ENCODE results near the gene ESM1.

Gene ESM1

DNA sequence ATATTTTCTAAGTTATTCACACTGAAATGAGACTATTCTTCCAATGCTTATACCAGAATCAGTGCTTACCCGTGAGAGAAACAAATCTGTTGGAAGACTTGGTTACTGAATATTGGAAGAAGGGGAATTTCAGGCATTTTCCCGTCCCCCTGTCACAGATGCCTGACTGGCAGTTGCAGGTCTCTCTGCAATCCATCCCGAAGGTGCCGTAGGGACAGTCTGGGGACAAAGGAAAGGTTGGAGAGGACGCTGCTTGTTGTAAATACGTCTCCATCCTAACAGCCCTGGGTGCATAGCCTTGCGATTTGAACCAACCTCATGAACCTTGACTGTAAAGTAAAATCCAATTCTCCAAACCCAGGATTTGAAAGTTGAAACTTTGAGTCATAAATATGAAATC, 3.5 kb downstream of the ESM1 start:
- DNase-seq (ENCODE audit: low read depth) = no peak

DNA sequence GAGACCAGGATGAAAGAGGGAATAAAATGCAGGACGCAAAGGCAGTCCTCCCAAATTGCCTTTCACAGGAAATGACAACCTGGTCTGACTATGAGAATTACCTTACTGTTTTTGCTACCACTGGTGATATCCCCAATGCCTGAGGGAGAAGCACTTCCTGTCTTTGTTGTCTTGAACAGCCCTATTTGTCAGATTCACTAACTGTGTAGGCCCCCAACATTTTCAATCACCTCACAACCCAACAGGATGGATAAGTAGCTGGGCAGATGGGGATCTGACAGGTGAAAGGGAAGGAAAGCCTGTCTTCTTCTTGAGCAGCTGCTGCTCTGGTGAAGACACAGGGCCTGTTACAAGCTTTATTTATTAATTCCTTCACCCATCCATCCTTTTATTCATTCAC, 9.7 kb downstream of the ESM1 start:
- DNase-seq (ENCODE audit: low read depth) = no peak

GRCh38 chr5:54969856-54970828, 15.3 kb downstream of the ESM1 start:
- DNase-seq (ENCODE audit: low read depth) = no peak

- no peak for DNase-seq (ENCODE audit: low read depth)
Measured at GRCh38 chr5:54969242-54969641, 16.2 kb downstream of the ESM1 start.

GRCh38 chr5:54965806-54966205, 19.6 kb downstream of the ESM1 start:
- peak; percentile 34 for DNase-seq (ENCODE audit: low read depth)

- no peak for DNase-seq (ENCODE audit: low read depth)
Measured at GRCh38 chr5:54964405-54964804, 21.0 kb downstream of the ESM1 start.

DNA sequence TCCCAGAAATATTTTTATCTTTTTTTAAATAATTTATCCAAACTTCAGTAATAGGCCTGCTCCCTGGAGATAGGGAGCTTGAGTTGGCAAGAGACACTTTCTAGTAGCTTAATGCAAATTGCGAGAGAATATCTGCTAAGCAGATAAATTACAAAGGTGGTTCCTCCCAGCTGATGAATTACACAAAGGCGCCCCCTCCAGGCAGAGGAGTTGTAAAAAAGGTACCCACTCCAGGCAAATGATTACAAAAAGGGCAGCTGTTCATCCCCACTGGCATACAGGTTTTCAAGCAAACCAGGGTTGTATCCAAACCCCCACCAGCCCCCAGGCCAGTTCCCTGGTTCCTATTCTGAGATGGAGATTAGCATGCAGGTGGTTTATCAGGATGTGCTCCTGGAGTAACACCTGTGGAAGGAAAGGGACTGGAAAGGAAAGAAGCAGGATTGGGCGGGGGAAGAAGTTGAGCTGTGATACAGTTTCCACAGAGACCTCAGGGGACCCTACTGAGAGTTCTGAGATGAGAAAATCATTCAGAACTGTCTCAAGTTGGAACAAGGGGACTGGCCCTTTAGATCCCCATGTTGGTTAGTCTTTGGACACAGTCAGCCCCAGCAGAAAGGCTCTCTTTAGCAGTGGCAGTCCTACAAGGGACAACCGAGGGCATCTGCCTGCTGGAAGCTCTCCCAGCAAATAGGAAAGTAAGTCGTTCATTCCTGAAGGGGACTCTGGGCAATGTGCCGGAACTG, 25.5 kb downstream of the ESM1 start:
- DNase-seq (ENCODE audit: low read depth) = no peak

GRCh38 chr5:54956922-54957321, 28.5 kb downstream of the ESM1 start:
- DNase-seq (ENCODE audit: low read depth) = no peak

DNA sequence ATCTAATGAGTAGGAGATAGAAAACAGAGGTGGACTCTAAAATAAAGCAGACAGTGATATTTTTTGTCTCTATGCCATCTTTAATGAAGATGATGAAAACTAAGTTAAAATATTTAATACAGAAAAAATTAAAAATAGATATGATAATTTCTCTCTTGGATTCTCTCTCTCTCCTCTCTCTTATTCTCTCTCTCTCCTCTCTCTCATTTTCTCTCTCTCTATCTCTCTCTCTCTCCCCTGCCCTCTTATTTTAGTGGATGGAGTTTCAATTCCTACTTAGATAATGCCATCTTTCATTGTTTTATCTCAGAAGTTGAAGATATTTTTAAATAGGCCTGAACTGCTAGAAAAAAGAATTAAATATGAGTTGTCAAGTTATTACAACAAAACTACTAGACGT, 38.2 kb downstream of the ESM1 start:
- DNase-seq (ENCODE audit: low read depth) = no peak

DNA sequence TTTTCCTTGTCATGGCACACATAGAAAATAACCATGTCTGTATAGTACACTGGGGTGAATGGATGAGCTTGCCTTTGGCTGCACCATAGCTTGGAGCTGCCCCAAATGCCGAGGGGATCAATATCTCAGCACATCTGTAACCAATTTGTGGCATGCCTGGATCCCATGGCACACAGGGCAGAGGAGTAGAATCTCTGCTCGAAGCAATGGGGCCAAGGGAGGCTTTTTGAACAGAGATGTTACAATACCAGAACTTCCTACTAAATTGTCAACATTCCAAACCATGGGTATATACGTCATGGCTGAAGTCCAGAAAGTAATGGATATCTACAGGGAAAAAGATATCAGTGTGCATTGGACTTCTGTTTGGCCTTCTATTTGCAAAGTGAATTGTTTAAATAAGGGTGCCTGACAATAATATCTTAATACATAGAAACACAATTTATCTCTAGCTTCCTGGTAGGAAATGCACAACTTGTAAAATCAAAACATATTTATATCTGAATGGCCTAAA, 39.0 kb downstream of the ESM1 start:
- DNase-seq (ENCODE audit: low read depth) = no peak

DNA sequence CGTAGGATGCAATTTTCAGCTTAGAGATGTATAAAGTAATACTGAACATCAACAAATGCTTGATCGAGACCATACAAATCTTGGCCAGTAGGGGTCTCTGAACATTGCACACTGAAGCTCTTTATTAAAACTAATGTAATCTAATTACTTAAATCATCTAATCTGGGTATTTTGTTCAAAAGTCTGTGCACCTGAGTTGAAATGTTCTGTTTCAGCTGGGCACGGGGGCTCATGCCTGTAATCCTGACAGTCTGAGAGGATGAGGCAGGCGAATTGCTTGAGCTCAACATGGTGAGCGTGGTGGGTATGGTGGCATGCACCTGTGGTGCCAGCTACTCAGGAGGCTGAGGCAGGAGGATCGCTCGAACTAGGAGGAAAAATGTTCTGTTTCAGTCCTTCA, 41.0 kb downstream of the ESM1 start:
- DNase-seq (ENCODE audit: low read depth) = peak; percentile 62

- no peak for DNase-seq (ENCODE audit: low read depth)
Measured at GRCh38 chr5:54942064-54942778, 43.2 kb downstream of the ESM1 start.

- DNase-seq (ENCODE audit: low read depth) = no peak
Measured at GRCh38 chr5:54936201-54936600, 49.2 kb downstream of the ESM1 start.

DNA sequence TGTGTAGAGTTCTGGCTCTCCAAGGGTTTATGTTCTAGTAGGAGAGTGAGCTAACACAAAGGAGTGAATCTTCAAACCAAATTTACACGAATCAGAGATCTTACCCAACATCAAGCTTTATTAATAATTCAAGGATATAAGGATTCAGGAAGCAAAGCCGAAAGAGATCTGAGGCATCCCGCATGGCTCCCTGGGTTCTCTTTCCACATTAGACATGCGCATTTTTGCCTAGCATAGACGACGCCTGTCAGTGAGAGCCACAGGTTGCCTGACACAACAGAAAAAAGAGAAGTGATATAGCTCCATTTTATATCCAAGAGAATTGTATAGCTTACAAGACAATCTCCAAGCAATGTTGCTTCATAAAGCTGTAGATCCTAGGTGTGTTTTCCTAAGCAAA, 52.6 kb downstream of the ESM1 start:
- no peak for DNase-seq (ENCODE audit: low read depth)

DNA sequence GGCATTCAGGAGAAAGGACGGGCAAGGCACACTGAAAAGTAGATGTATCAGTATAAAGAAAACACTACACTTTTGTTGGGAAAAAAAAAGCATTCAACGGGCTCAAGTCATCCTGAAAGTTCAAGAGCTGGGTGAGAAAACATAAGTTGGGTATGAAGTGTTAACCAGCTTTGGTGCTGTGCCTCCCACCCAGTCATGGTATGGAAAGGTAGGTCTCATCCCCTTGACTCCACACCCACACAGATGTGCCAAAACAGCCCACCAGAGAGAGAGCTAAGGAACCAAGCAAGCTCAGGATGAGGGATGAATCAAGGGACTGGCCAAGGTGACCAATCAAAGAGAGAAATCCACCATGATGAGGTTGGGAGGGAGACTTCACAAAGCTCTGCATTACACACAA, 54.7 kb downstream of the ESM1 start:
- no peak for DNase-seq (ENCODE audit: low read depth)
